Fibroblast of gingiva (primary cell): ENCODE measurements around the gene USP38.
"Not testable (repeated sequence)": the region's sequence is repeated elsewhere in the genome, so short reads cannot be mapped to it uniquely, and the experiment has no call there.

Experiments
- DNase-seq: peaks from one replicate; pipeline ENCODE4 v3.0.0-alpha.2; 2011; ENCODE audit warnings: low read depth

The USP38 gene

DNA sequence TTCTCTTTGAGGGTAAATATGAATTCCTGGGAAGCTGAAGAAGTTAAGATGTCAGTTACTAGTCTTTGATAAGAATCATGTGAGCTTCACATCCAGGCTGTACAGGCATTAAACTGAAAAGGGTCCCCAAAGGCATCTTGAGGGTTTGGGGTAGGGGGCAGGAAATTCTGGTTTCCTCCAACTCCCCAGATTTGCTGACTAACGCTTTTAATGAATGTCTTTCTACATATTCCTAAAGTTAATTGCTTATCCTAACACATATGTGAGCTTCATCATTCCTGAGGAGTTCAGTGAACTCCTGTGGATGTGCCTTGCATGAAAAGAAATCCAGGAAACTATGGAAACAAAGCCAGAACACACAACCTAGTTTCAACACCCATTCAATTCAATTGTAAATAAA lies 78.1 kb downstream of the USP38 start:
- DNase-seq: no peak

- DNase-seq: not testable (repeated sequence)
These were observed 83.0 kb downstream of the USP38 start for GRCh38 chr4:143267690-143268089.

DNA sequence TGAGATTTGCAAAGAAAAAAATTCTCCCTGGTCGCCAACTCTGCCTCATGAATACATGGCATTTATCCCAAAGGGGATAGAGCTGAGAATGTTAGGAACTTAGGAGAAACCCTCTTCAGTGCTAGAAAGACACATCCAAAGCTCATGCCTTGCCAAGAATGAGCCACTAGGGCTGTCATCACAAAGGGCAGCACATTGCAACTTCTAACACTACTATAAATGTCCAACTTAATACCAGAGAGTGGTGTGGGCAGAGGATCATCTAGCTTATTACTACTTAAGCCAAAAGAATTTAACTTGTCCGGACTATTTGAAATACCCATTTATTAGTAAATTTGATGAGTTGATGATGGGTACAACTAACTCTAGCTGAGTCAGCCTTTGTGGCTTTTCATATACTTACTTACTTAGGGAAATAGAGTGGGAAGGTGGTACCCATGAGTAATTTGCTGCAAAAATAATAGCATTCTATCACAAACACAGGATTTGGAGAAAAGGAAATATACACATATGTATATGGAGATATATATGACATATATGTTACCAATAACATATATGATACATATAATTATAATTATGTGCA lies 85.6 kb downstream of the USP38 start:
- DNase-seq: no peak
